Mucosa of rectum (tissue), 2 donors: ENCODE measurements around the gene GK2.

Source experiments
- H3K27ac ChIP-seq, 2 donors: one replicate each; pipeline ENCODE4 v1.7.0; 2013; ENCODE audit warnings: inconsistent platforms in 2 of 2, low read depth in 2 of 2, low read length in 2 of 2
- H3K27me3 ChIP-seq, 2 donors: one replicate each; pipeline ENCODE4 v1.7.0; 2013; ENCODE audit warnings: low read length in 2 of 2; ENCODE audit not compliant: control insufficient read depth in 2 of 2, insufficient read depth in 2 of 2
- H3K36me3 ChIP-seq, 2 donors: one replicate each; pipeline ENCODE4 v1.7.0; 2013; ENCODE audit warnings: low read length in 2 of 2; ENCODE audit not compliant: control insufficient read depth in 2 of 2, insufficient read depth in 2 of 2
- H3K4me1 ChIP-seq, 2 donors: one replicate each; pipeline ENCODE4 v1.7.0; 2013; ENCODE audit warnings: low read length in 2 of 2, mild to moderate bottlenecking in 1 of 2; ENCODE audit not compliant: control insufficient read depth in 2 of 2, insufficient read depth in 2 of 2
- H3K4me3 ChIP-seq, 2 donors: one replicate each; pipeline ENCODE4 v1.7.0; 2013; ENCODE audit warnings: low read length in 2 of 2
- H3K9ac ChIP-seq, 2 donors: one replicate each; pipeline ENCODE4 v1.7.0; 2013; ENCODE audit warnings: low read length in 2 of 2, low read depth in 1 of 2, mild to moderate bottlenecking in 1 of 2
- H3K9me3 ChIP-seq, 2 donors: one replicate each; pipeline ENCODE4 v1.7.0; 2013; ENCODE audit warnings: low read length in 2 of 2; ENCODE audit not compliant: control insufficient read depth in 2 of 2
- donor health status: healthy.
- donor health status: Normal muscosa, but diverticular disease.

The GK2 gene

GRCh38 chr4:79358438-79358837, 49.6 kb downstream of the GK2 start:
- no peak overlapping the region for H3K9ac ChIP-seq
- no peak overlapping the region for H3K4me3 ChIP-seq
- H3K4me1 ChIP-seq = no peaks in the 10 kb centered on the region
- no peaks in the 10 kb centered on the region for H3K27me3 ChIP-seq
- no peaks in the 10 kb centered on the region for H3K9me3 ChIP-seq
- H3K27ac ChIP-seq = no peak overlapping the region
- H3K36me3 ChIP-seq = no peaks in the 10 kb centered on the region

GRCh38 chr4:79357365-79357764, 50.7 kb downstream of the GK2 start:
- H3K27me3 ChIP-seq = no peaks in the 10 kb centered on the region
- no peaks in the 10 kb centered on the region for H3K4me1 ChIP-seq
- no peak overlapping the region for H3K27ac ChIP-seq
- no peaks in the 10 kb centered on the region for H3K36me3 ChIP-seq
- no peaks in the 10 kb centered on the region for H3K9me3 ChIP-seq
- no peak overlapping the region for H3K4me3 ChIP-seq
- H3K9ac ChIP-seq = no peak overlapping the region
